ENCODE data around the gene VPS25.

DNA sequence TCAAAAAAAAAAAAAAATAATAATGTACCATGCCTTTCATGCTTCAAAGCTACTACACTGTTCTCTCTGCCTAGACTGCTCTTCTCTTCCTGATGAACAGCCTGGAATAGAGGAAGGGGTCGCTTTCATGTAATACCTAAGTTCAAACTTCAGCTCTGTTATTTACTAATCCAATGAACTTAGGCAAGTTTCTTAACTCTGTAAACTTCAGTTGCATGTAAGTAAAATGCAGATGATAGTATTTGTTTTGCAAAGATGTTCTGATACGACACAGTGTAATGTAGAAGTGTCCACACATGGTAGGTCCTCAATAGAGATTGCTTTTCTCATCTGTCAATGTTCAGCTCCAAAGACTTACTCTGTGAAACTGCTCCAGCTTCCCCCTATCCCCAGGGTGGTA is 18.7 kb downstream of the VPS25 start:
- TF ChIP-seq, protein P1, sequence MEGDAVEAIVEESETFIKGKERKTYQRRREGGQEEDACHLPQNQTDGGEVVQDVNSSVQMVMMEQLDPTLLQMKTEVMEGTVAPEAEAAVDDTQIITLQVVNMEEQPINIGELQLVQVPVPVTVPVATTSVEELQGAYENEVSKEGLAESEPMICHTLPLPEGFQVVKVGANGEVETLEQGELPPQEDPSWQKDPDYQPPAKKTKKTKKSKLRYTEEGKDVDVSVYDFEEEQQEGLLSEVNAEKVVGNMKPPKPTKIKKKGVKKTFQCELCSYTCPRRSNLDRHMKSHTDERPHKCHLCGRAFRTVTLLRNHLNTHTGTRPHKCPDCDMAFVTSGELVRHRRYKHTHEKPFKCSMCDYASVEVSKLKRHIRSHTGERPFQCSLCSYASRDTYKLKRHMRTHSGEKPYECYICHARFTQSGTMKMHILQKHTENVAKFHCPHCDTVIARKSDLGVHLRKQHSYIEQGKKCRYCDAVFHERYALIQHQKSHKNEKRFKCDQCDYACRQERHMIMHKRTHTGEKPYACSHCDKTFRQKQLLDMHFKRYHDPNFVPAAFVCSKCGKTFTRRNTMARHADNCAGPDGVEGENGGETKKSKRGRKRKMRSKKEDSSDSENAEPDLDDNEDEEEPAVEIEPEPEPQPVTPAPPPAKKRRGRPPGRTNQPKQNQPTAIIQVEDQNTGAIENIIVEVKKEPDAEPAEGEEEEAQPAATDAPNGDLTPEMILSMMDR (IDR thresholded peaks at IDR 0.05), result no peak
- TF ChIP-seq EP300 (IDR thresholded peaks at IDR 0.05), result no peak

All from upper lobe of left lung (tissue), 4 donors.